ENCODE data around the gene RNU2-1. TPM values are rescaled to one million over a fixed set of nuclear protein-coding genes. Genes with fewer than 3 reads are reported as not detected.

Gene RNU2-1
- total and polyA plus RNA-seq, 3 donors from 2014 or later: not detected

- 89 to 96% methylated on average over 2 of the region's 2 CpGs for WGBS, 2 donors
- TF ChIP-seq POLR2A (IDR thresholded peaks at IDR 0.05): no peak
- TF ChIP-seq, protein P1, sequence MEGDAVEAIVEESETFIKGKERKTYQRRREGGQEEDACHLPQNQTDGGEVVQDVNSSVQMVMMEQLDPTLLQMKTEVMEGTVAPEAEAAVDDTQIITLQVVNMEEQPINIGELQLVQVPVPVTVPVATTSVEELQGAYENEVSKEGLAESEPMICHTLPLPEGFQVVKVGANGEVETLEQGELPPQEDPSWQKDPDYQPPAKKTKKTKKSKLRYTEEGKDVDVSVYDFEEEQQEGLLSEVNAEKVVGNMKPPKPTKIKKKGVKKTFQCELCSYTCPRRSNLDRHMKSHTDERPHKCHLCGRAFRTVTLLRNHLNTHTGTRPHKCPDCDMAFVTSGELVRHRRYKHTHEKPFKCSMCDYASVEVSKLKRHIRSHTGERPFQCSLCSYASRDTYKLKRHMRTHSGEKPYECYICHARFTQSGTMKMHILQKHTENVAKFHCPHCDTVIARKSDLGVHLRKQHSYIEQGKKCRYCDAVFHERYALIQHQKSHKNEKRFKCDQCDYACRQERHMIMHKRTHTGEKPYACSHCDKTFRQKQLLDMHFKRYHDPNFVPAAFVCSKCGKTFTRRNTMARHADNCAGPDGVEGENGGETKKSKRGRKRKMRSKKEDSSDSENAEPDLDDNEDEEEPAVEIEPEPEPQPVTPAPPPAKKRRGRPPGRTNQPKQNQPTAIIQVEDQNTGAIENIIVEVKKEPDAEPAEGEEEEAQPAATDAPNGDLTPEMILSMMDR (IDR thresholded peaks at IDR 0.05): no peak
- H3K36me3 ChIP-seq (ENCODE audit: low read depth, missing control alignments): no peaks in the 10 kb centered on the region
Measured at GRCh38 chr17:43219001-43219400, 14.8 kb downstream of the RNU2-1 start.

DNA sequence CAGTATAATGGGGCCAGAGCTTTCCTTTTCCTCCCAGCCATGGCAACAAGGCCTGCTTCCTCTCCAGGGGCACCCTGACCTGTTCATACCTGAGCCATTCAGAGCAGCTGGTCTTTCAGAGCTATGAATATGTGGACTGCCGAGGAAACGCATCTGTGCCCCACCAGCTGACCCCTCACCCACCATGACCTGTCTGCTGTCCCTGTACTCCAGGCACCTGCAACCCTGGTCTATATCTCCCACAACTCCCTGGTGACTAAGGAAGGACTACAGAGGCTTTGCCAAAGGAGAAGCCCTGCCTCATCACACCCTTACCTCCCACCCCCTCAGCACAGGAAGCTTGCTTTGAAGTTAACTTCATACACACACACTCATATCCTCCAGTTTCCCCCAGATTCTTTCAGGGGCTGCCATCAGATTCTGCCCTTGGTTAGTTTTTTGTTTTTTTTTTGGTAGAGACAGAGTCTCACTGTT, 16.1 kb downstream of the RNU2-1 start:
- H3K27ac ChIP-seq: no peak overlapping the region
- TF ChIP-seq, protein P1 (IDR thresholded peaks at IDR 0.05): no peak
- TF ChIP-seq POLR2A (IDR thresholded peaks at IDR 0.05): no peak
- no peaks in the 10 kb centered on the region for H3K36me3 ChIP-seq (ENCODE audit: low read depth, missing control alignments)
- no peaks in the 10 kb centered on the region for H3K9me3 ChIP-seq
- DNase-seq: no peak
- H3K4me3 ChIP-seq: no peak overlapping the region
- WGBS, 2 donors: 85 to 93% methylated on average over 2 of the region's 2 CpGs
- intact Hi-C loops (cut with DNase I; ENCODE audit: low total_unique reads): no loop called here
- H3K4me1 ChIP-seq: peaks cover 11% of the 10 kb centered on the region
- no peaks in the 10 kb centered on the region for H3K27me3 ChIP-seq

More at GRCh38 chr17:43219001-43219400, 14.8 kb downstream of the RNU2-1 start:
- Histone ChIP-seq H3K4me3 (no peak overlapping the region), H3K27me3 (no peaks in the 10 kb centered on the region), H3K4me1 (peaks cover 5% of the 10 kb centered on the region), H3K27ac (no peak overlapping the region), H3K9me3 (no peaks in the 10 kb centered on the region)
- no peak for DNase-seq
- intact Hi-C loops (cut with DNase I; ENCODE audit: low total_unique reads): no loop called here

DNA sequence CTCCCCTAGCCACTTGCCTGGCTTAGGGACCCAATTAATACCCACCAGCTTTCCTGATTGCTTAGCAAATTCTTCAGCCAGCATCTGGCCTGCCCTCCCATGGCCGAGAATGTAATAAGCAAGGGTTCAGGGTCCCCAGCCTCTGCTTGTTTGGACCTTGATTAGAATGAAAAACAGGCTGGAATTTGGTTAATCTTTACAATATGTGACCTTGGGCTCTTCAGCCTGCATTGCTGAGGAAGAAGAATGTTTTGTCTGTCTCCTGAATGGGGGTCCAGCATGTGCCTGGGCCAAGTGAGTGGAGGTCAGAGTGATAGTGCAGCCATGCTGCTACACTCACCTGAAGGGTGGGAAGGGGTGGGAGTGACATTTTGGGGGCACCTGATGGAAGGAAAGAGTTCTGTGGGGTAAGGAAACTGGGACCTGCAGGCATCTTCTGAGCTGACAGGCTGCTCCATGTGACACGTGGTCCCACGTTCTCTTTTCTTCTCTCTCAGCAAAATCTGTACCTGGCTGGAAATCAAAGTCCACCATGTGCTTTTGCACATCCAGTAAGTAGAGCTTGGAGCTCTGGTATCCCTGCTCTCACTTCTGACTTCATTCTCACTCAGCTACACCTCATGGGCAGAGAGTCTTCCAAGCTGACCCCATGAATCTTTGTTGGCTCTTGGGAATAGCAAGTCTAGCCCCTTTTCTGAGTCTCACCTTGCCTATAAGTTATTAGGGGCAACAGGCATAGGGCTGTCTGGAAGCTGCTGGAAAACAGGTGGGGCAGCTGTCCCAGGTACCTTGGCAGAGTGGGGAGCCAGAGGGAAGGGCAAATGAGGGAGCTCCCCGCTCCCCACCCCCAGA, 16.8 kb downstream of the RNU2-1 start:
- WGBS, 2 donors: 50% methylated on average over 3 to 4 of the region's 4 CpGs
- no peaks in the 10 kb centered on the region for H3K9me3 ChIP-seq
- H3K36me3 ChIP-seq (ENCODE audit: low read depth, missing control alignments): no peaks in the 10 kb centered on the region
- H3K4me3 ChIP-seq: no peak overlapping the region
- TF ChIP-seq POLR2A (IDR thresholded peaks at IDR 0.05): no peak
- TF ChIP-seq, protein P1 (IDR thresholded peaks at IDR 0.05): no peak
- no peaks in the 10 kb centered on the region for H3K27me3 ChIP-seq
- no peak overlapping the region for H3K27ac ChIP-seq
- intact Hi-C loops (cut with DNase I; ENCODE audit: low total_unique reads): no loop called here
- H3K4me1 ChIP-seq: peaks cover 17% of the 10 kb centered on the region
- DNase-seq: no peak

GRCh38 chr17:43216369-43216761, 17.4 kb downstream of the RNU2-1 start:
- Histone ChIP-seq H3K27ac (no peak overlapping the region), H3K27me3 (no peaks in the 10 kb centered on the region), H3K4me3 (no peak overlapping the region), H3K9me3 (no peaks in the 10 kb centered on the region), H3K4me1 (peaks cover 17% of the 10 kb centered on the region), H3K36me3 (ENCODE audit: low read depth, missing control alignments) (no peaks in the 10 kb centered on the region)
- 69 to 86% methylated on average over 4 of the region's 4 CpGs for WGBS, 2 donors
- DNase-seq: no peak
- intact Hi-C loops (cut with DNase I; ENCODE audit: low total_unique reads): no loop called here
- TF ChIP-seq, protein P1 (IDR thresholded peaks at IDR 0.05): no peak
- no peak for TF ChIP-seq POLR2A (IDR thresholded peaks at IDR 0.05)

Measured in testis (tissue), 3 donors.